Bronchial epithelial cell (primary cell): ENCODE results near the gene SH3BP1. TPM values are rescaled to one million over a fixed set of nuclear protein-coding genes. Genes with fewer than 3 reads are reported as not detected.
"Not testable (repeated sequence)": the region's sequence is repeated elsewhere in the genome, so short reads cannot be mapped to it uniquely, and the experiment has no call there.

Experiments used
- DNase-seq: peaks from one replicate; pipeline ENCODE4 v3.0.0-alpha.2; 2010; ENCODE audit warnings: low read depth
- FAIRE-seq: peaks from 2 replicates; lab custom pipeline; 2011; peaks lifted over from hg19 to GRCh38; lab: Jason Lieb, UNC
- H3K27me3 ChIP-seq: 2 replicates; pipeline ENCODE4 v1.5.1; 2011; ENCODE audit warnings: low read length; ENCODE audit not compliant: control insufficient read depth, insufficient read depth
- H3K36me3 ChIP-seq: 2 replicates; pipeline ENCODE4 v1.5.1; 2011; ENCODE audit warnings: low read length; ENCODE audit not compliant: control insufficient read depth, insufficient read depth
- H3K4me3 ChIP-seq: 2 replicates; pipeline ENCODE4 v1.5.1; 2011; ENCODE audit warnings: mild to moderate bottlenecking, low read depth, low read length, control low read depth
- CTCF ChIP-seq: IDR thresholded peaks from 2 replicates; pipeline ENCODE4 v1.5.1; 2011; ENCODE audit warnings: mild to moderate bottlenecking, moderate library complexity, low read length, control low read depth, inconsistent platforms; ENCODE audit not compliant: insufficient read depth, severe bottlenecking
- total RNA-seq: library from RNA; depleted of rRNA; stranded (reverse); fragments of >200 nt; gene quantifications from 2 replicates; pipeline ENCODE4 v1.2.1, GENCODE V29; 2014

The SH3BP1 gene
- total RNA-seq, 1 donor from 2014 or later: 15.5 TPM

- H3K4me3 ChIP-seq: no peak overlapping the region
- FAIRE-seq (peak; percentile 60), DNase-seq (peak; percentile 92)
- TF ChIP-seq CTCF: no peak
- no peaks in the 10 kb centered on the region for H3K27me3 ChIP-seq
- no peaks in the 10 kb centered on the region for H3K36me3 ChIP-seq
Measured at GRCh38 chr22:37601540-37602442, 37.7 kb upstream of the SH3BP1 start.

- not testable (repeated sequence) for H3K4me3 ChIP-seq, H3K27me3 ChIP-seq, FAIRE-seq, H3K36me3 ChIP-seq, DNase-seq
Measured at GRCh38 chr22:37602546-37603277, 36.8 kb upstream of the SH3BP1 start.

GRCh38 chr22:37604074-37604473 is 35.4 kb upstream of the SH3BP1 start:
- Histone ChIP-seq H3K4me3 (no peak overlapping the region), H3K27me3 (no peaks in the 10 kb centered on the region), H3K36me3 (no peaks in the 10 kb centered on the region)
- no peak for TF ChIP-seq CTCF
- DNase-seq: no peak
- no peak for FAIRE-seq

GRCh38 chr22:37604875-37605274 is 34.6 kb upstream of the SH3BP1 start:
- H3K27me3 ChIP-seq: no peaks in the 10 kb centered on the region
- no peak overlapping the region for H3K4me3 ChIP-seq
- no peaks in the 10 kb centered on the region for H3K36me3 ChIP-seq
- no peak for DNase-seq
- TF ChIP-seq CTCF: no peak
- FAIRE-seq: no peak

- peak; percentile 99 for TF ChIP-seq CTCF
- Histone ChIP-seq H3K27me3 (no peaks in the 10 kb centered on the region), H3K4me3 (peak overlapping the region; percentile 92), H3K36me3 (no peaks in the 10 kb centered on the region)
- DNase-seq: peak; percentile 82
- no peak for FAIRE-seq
Measured at GRCh38 chr22:37607010-37607934, 32.2 kb upstream of the SH3BP1 start.
